ENCODE measurements around the gene ZNF391.
"Not testable (repeated sequence)": the region's sequence is repeated elsewhere in the genome, so short reads cannot be mapped to it uniquely, and the experiment has no call there.

ZNF391 gene

GRCh38 chr6:27378406-27378805 lies 10.2 kb upstream of the ZNF391 start:
- H3K4me3 ChIP-seq (ENCODE audit: low read depth, low read length); POLR2A ChIA-PET; H3K36me3 ChIP-seq (ENCODE audit: control insufficient read depth in 2 of 2, insufficient read depth in 1 of 2, low read length in 2 of 2); H3K9me3 ChIP-seq (ENCODE audit: control insufficient read depth, insufficient read depth, low read depth, low read length); H3K27ac ChIP-seq (ENCODE audit: extremely low read depth, low read depth, low read length); CTCF ChIA-PET; H3K4me1 ChIP-seq (ENCODE audit: control insufficient read depth, insufficient read depth, low read length): not testable (repeated sequence)

DNA sequence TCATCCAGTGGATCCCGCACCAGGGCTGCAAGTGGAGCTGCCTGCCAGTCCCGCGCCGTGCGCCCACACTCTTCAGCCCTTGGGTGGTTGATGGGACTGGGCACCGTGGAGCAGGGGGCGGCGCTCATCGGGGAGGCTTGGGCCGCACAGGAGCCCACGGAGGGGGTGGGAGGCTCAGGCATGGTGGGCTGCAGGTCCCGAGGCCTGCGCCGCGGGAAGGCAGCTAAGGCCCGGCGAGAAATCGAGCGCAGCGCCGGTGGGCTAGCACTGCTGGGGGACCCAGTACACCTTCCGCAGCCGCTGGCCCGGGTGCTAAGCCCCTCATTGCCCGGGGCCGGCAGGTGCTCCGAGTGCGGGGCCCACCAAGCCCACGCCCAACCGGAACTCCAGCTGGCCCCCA lies 7.6 kb upstream of the ZNF391 start:
- H3K27ac ChIP-seq (ENCODE audit: extremely low read depth, low read depth, low read length); H3K4me3 ChIP-seq (ENCODE audit: low read depth, low read length); H3K36me3 ChIP-seq (ENCODE audit: control insufficient read depth in 2 of 2, insufficient read depth in 1 of 2, low read length in 2 of 2); H3K9me3 ChIP-seq (ENCODE audit: control insufficient read depth, insufficient read depth, low read depth, low read length); POLR2A ChIA-PET; H3K4me1 ChIP-seq (ENCODE audit: control insufficient read depth, insufficient read depth, low read length); CTCF ChIA-PET: not testable (repeated sequence)

DNA sequence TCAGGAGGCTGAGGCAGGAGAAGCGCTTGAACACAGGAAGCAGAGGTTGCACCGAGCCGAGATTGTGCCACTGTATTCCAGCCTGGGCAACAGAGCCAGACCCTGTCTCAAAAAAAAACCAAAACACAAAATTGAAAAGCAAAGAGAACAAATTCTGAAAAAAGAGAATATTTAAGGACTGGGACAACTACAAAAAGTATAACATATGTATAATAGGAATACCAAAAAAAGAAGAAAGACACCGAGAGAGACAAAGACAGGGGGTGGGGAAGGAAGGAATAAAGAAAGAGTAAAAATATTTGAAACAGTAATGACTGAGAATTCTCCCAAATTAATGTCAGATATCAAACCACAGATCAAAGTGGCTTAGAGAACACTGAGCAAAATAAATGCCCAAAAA lies 5.5 kb upstream of the ZNF391 start:
- Histone ChIP-seq H3K4me3 (ENCODE audit: low read depth, low read length) (no peak overlapping the region), H3K36me3 (ENCODE audit: control insufficient read depth in 2 of 2, insufficient read depth in 1 of 2, low read length in 2 of 2) (no peaks in the 10 kb centered on the region), H3K4me1 (ENCODE audit: control insufficient read depth, insufficient read depth, low read length) (no peaks in the 10 kb centered on the region), H3K9me3 (ENCODE audit: control insufficient read depth, insufficient read depth, low read depth, low read length) (no peaks in the 10 kb centered on the region), H3K27ac (ENCODE audit: extremely low read depth, low read depth, low read length) (no peak overlapping the region)
- ChIA-PET CTCF (no interaction called here), POLR2A (interaction anchor here (0.6 kb wide), 1 partner anchor 205 kb away, joined by 7 read pairs; no protein-coding TSS in a partner anchor)
- TF ChIP-seq ZNF626 (tag by site-specific recombination; IDR thresholded peaks at IDR 0.05) (no peak), ZNF133 (tag by site-specific recombination; IDR thresholded peaks at IDR 0.05) (peak; percentile 90), ZNF558 (tag by site-specific recombination; IDR thresholded peaks at IDR 0.05) (0 out of 2 replicates have a peak, but pooled peaks have one; percentile 19)

DNA sequence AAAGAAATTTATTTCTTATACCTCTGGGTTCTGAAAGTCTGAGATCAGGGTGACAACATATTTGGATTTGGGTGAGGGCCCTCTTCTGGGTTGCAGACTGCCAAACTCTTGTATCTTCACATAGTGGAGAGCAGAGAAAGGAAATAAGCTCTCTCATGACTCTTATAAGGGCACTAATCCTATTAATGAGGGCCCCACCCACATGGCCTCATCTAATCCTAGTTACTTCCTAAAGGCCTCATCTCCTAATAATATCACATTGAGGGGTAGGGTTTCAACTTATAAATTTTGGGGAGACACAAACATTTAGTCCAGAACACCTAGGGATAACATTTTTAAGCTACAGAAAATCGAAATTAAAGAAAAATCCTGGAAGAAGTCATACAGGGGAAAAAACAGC lies 5.1 kb upstream of the ZNF391 start:
- POLR2A ChIA-PET: interaction anchor here (0.6 kb wide), 1 partner anchor 205 kb away, joined by 7 read pairs; no protein-coding TSS in a partner anchor
- no peaks in the 10 kb centered on the region for H3K4me1 ChIP-seq (ENCODE audit: control insufficient read depth, insufficient read depth, low read length)
- no peaks in the 10 kb centered on the region for H3K9me3 ChIP-seq (ENCODE audit: control insufficient read depth, insufficient read depth, low read depth, low read length)
- H3K36me3 ChIP-seq (ENCODE audit: control insufficient read depth in 2 of 2, insufficient read depth in 1 of 2, low read length in 2 of 2): no peaks in the 10 kb centered on the region
- H3K27ac ChIP-seq (ENCODE audit: extremely low read depth, low read depth, low read length): no peak overlapping the region
- TF ChIP-seq ZNF776 (tag by site-specific recombination; IDR thresholded peaks at IDR 0.05; ENCODE audit: borderline replicate concordance): no peak
- no peak for TF ChIP-seq ZNF701 (tag by site-specific recombination; IDR thresholded peaks at IDR 0.05)
- TF ChIP-seq ZNF341 (tag by site-specific recombination; IDR thresholded peaks at IDR 0.05; ENCODE audit: low read depth): no peak
- no peak for TF ChIP-seq HOXC10 (CRISPR knock-in tag; IDR thresholded peaks at IDR 0.05)
- TF ChIP-seq IKZF3 (tag by site-specific recombination; IDR thresholded peaks at IDR 0.05): no peak
- no peak for TF ChIP-seq ZNF140 (tag by site-specific recombination; IDR thresholded peaks at IDR 0.05)
- no peak for TF ChIP-seq ZNF391 (tag by site-specific recombination; IDR thresholded peaks at IDR 0.05; ENCODE audit: borderline replicate concordance, low read depth)
- TF ChIP-seq TSHZ1 (tag by site-specific recombination; IDR thresholded peaks at IDR 0.05; ENCODE audit: borderline replicate concordance): no peak
- CTCF ChIA-PET: interaction anchor here (0.5 to 0.6 kb wide), 2 partner anchors 69 to 246 kb away, joined by 4 to 7 read pairs; no protein-coding TSS in a partner anchor
- no peak overlapping the region for H3K4me3 ChIP-seq (ENCODE audit: low read depth, low read length)

GRCh38 chr6:27392623-27393022 lies 4.1 kb downstream of the ZNF391 start:
- ChIA-PET POLR2A (no interaction called here), CTCF (no interaction called here)
- Histone ChIP-seq H3K36me3 (ENCODE audit: control insufficient read depth in 2 of 2, insufficient read depth in 1 of 2, low read length in 2 of 2) (peaks cover 3 to 15% of the 10 kb centered on the region in 2 experiments; a peak in 1 of 3 replicates), H3K9me3 (ENCODE audit: control insufficient read depth, insufficient read depth, low read depth, low read length) (no peaks in the 10 kb centered on the region; the same call in 1 of the 2 replicates), H3K4me1 (ENCODE audit: control insufficient read depth, insufficient read depth, low read length) (no peaks in the 10 kb centered on the region), H3K27ac (ENCODE audit: extremely low read depth, low read depth, low read length) (no peak overlapping the region), H3K4me3 (ENCODE audit: low read depth, low read length) (no peak overlapping the region)
- TF ChIP-seq ZNF350 (tag by site-specific recombination; IDR thresholded peaks at IDR 0.05) (peak; percentile 22; the same call in 1 of the 2 replicates), ZNF677 (tag by site-specific recombination; IDR thresholded peaks at IDR 0.05) (no peak), ZNF37A (tag by site-specific recombination; IDR thresholded peaks at IDR 0.05) (peak; percentile 47; the same call in 1 of the 2 replicates)
- TF ChIP-seq, protein P1, sequence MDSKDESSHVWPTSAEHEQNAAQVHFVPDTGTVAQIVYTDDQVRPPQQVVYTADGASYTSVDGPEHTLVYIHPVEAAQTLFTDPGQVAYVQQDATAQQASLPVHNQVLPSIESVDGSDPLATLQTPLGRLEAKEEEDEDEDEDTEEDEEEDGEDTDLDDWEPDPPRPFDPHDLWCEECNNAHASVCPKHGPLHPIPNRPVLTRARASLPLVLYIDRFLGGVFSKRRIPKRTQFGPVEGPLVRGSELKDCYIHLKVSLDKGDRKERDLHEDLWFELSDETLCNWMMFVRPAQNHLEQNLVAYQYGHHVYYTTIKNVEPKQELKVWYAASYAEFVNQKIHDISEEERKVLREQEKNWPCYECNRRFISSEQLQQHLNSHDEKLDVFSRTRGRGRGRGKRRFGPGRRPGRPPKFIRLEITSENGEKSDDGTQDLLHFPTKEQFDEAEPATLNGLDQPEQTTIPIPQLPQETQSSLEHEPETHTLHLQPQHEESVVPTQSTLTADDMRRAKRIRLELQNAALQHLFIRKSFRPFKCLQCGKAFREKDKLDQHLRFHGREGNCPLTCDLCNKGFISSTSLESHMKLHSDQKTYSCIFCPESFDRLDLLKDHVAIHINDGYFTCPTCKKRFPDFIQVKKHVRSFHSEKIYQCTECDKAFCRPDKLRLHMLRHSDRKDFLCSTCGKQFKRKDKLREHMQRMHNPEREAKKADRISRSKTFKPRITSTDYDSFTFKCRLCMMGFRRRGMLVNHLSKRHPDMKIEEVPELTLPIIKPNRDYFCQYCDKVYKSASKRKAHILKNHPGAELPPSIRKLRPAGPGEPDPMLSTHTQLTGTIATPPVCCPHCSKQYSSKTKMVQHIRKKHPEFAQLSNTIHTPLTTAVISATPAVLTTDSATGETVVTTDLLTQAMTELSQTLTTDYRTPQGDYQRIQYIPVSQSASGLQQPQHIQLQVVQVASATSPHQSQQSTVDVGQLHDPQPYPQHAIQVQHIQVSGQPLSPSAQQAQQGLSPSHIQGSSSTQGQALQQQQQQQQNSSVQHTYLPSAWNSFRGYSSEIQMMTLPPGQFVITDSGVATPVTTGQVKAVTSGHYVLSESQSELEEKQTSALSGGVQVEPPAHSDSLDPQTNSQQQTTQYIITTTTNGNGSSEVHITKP (tag by site-specific recombination; IDR thresholded peaks at IDR 0.05): no peak

Measured in HEK293 (cell line).